B cell (primary cell): ENCODE measurements around the gene SCNM1.

Experiments
- EZH2 ChIP-seq: IDR thresholded peaks from 2 replicates; pipeline ENCODE4 v1.6.1; 2012; ENCODE audit warnings: borderline replicate concordance, low read depth, mild to moderate bottlenecking, moderate library complexity, low read length; ENCODE audit not compliant: insufficient read depth, poor library complexity, severe bottlenecking
- TF ChIP-seq, protein P1 (sequence below): fragments of 200-600 bp; IDR thresholded peaks from one replicate; pipeline ENCODE4 v1.8.0; 2022; ENCODE audit warnings: antibody characterized with exemption, mild to moderate bottlenecking

DNA sequence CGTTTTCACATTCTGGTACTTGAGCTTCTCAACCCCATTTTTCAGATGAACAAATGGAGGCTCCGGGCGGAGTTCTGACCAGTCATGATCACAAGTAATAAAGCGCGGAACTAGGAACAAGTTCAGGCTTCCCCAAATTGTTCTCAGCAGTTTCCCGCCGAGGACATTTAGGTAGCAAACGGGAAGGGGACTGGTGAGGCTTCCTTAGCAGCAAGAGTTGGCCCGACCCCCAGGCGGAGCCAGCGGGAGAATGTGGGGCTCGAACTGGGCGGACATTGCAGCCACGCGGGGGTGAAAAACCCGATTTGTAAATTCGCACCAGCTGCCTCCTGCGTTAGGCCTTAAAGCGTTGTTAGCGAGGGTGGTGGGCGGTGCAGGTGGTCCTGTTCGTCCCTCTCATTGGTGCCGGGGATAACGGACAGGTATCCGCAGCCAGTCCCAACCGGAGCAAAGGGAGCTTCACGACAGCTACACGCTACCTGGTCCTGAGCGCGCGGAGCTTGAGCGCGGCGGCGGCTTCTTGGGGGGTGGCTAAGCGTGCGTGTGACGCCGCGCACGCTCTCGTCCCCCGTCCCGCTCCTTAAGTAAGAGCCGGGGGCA, 34.9 kb upstream of the SCNM1 start:
- TF ChIP-seq, protein P1, sequence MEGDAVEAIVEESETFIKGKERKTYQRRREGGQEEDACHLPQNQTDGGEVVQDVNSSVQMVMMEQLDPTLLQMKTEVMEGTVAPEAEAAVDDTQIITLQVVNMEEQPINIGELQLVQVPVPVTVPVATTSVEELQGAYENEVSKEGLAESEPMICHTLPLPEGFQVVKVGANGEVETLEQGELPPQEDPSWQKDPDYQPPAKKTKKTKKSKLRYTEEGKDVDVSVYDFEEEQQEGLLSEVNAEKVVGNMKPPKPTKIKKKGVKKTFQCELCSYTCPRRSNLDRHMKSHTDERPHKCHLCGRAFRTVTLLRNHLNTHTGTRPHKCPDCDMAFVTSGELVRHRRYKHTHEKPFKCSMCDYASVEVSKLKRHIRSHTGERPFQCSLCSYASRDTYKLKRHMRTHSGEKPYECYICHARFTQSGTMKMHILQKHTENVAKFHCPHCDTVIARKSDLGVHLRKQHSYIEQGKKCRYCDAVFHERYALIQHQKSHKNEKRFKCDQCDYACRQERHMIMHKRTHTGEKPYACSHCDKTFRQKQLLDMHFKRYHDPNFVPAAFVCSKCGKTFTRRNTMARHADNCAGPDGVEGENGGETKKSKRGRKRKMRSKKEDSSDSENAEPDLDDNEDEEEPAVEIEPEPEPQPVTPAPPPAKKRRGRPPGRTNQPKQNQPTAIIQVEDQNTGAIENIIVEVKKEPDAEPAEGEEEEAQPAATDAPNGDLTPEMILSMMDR = no peak
- no peak for TF ChIP-seq EZH2
